ENCODE measurements around the gene SAMD4A.
"Not testable (repeated sequence)": the region's sequence is repeated elsewhere in the genome, so short reads cannot be mapped to it uniquely, and the experiment has no call there.

Gene SAMD4A

DNA sequence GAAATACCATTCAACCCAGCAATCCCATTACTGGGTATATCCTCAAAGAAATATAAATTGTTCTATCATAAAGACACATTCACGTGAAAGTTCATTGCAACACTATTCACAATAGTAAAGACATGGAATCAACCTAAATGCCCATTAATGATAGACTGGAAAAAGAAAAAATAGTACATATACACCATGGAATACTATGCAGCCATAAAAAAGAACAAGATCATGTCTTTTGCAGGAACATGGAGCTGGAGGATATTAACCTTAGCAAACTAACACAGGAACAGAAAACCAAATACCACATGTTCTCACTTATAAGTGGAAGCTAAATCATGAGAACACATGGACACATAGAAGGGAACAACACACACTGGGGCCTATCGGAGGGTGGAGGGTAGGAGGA lies 234.6 kb downstream of the SAMD4A start:
- DNase-seq (ENCODE audit: low read depth in 2 of 2), result not testable (repeated sequence)

- DNase-seq (ENCODE audit: low read depth in 2 of 2), result no peak
These were observed 236.5 kb downstream of the SAMD4A start for GRCh38 chr14:54803396-54803795.

GRCh38 chr14:54803926-54804537 lies 237.1 kb downstream of the SAMD4A start:
- no peak for DNase-seq (ENCODE audit: low read depth in 2 of 2)

GRCh38 chr14:54804538-54805041 lies 237.7 kb downstream of the SAMD4A start:
- no peak for DNase-seq (ENCODE audit: low read depth in 2 of 2)

- DNase-seq (ENCODE audit: low read depth in 2 of 2), result no peak
These were observed 238.1 kb downstream of the SAMD4A start for GRCh38 chr14:54805070-54805444.

- peak; percentile 42 to 57 for DNase-seq (ENCODE audit: low read depth in 2 of 2)
These were observed 238.8 kb downstream of the SAMD4A start for GRCh38 chr14:54805445-54806322.

DNA sequence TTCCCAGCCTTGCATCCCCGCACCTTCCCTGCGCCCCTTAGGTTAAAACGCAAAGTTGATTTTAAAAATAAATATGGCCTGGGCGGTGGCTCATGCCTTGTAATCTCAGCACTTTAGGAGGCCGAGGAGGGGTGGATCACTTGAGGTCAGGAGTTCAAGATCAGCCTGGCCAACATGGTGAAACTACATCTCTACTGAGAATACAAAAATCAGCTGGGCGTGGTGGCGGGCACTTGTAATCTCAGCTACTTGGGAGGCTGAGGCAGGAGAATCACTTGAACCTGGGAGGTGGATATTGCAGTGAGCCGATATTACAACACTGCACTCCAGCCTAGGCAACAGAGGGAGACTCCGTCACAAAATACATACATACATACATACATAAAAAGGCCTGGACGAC lies 239.7 kb downstream of the SAMD4A start:
- DNase-seq (ENCODE audit: low read depth in 2 of 2), result no peak

- DNase-seq (ENCODE audit: low read depth in 2 of 2), result no peak
These were observed 240.5 kb downstream of the SAMD4A start for GRCh38 chr14:54807428-54807827.

DNA sequence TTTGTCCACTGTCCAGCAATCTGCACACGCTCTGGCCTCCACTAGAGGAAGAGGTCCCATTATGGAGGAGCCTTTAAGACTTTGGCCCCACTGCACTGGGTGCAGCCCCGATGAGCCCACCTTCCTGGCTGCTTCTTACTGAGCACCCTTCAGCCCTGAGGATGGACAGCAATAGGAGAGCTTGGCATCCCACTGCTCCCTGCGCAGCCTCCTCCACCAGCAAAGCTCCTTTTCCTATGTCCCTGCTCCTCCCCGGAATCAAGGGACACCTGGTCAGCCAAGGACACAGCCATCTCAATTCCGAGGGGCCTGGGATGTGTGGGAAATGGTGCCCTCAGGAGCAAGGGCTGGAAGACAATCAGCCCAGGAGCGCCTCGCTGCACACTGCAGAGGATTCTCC lies 241.0 kb downstream of the SAMD4A start:
- DNase-seq (ENCODE audit: low read depth in 2 of 2), result no peak

- no peak for DNase-seq (ENCODE audit: low read depth in 2 of 2)
These were observed 241.6 kb downstream of the SAMD4A start for GRCh38 chr14:54808326-54809161.

DNA sequence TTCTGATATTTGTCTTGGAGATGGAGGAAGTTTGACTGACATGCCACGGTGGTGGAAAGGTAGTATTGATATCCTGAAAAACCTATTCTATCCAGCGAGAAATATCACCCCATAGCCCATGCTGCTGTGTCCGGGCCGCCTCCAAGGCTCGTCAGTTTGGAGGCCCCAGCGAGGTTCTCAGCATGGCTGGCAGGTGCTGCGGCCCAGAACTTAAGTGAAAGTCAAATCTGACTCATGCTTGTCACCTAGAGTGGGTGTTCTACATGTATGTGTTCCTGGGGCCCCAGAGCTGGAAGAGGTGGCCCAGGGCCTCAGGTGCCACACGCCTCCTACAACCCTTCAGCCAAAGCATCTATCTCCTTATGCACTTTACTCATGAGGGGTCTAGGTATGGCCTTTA lies 242.8 kb downstream of the SAMD4A start:
- no peak for DNase-seq (ENCODE audit: low read depth in 2 of 2)

DNA sequence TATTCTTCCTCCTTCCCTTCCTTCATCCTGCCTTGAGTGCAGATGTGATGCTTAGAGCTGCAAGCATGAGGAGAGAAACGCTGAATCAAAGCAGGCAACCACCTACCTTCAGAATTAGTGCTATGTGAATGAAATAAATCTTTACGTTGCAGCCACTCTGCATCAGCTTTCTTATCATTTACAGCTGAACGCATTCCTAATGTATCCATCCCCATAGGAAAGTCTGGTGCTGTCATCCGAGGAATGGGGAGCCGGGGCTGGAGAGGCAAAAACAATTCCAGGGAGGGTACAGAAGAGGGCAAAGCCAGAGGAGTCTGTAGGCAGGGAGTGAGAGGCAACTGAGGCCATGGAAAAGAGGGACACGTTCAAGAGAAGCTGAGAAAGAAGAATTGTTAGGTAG lies 245.7 kb downstream of the SAMD4A start:
- no peak for DNase-seq (ENCODE audit: low read depth in 2 of 2)

GRCh38 chr14:54813081-54813480 lies 246.2 kb downstream of the SAMD4A start:
- no peak for DNase-seq (ENCODE audit: low read depth in 2 of 2)

DNA sequence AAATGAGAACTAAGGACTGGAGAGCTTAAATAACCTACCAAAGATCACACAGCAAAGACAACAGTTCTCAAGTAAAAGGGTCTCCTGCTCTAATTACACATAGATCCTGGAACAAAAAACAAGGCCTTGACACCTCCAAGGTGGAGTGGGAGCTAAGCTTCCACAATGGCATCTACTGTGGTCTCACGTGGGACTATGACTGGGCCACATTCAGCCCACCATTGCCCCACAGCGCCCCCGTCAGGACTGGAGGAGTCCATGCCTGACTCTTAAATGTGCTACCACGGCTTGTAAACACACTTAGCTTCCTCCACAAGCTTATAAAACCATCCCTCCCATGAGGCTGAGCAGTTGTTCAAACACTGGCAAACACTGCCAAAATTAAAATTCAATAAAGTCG lies 247.1 kb downstream of the SAMD4A start:
- no peak for DNase-seq (ENCODE audit: low read depth in 2 of 2)

DNA sequence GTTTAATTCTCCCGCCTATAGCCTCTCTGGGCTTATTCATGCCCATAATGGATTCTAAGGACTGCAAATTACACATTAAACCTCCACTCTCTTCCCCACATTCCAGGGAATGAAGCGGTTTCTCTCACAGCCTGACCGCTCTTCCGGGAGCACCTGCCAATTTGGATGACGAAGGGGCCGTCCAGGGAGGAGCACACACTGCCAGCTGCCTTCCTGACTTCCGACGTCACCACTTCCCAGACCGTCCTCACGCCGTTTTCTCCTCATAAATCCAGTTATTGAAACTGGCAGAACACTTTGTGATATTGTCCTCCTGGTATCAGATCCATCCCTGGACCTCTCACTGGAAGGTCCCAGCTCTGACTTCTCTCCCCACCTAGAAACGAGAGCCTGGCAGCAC lies 248.1 kb downstream of the SAMD4A start:
- DNase-seq (ENCODE audit: low read depth in 2 of 2), result peak in 1 of 2 experiments; percentile 20

GRCh38 chr14:54815515-54815914 lies 248.6 kb downstream of the SAMD4A start:
- no peak for DNase-seq (ENCODE audit: low read depth in 2 of 2)

DNA sequence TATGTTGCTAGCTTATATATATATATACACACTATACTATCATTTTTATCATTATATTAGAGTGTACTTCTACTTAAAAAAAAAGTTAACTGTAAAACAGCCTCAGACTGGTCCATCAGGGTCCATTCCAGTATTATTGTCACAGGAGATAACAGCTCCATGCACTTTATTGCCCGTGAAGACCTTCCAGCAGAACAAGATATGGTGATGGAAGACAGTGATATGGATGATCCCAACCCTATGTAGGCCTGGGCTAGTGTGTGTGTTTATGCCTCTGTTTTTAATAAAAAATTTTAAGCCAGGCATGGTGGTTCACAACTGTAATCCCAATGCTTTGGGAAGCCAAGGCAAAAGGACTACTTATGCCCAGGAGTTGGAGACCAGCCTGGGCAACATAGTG lies 249.5 kb downstream of the SAMD4A start:
- no peak for DNase-seq (ENCODE audit: low read depth in 2 of 2)

- DNase-seq (ENCODE audit: low read depth in 2 of 2), result no peak
These were observed 250.6 kb downstream of the SAMD4A start for GRCh38 chr14:54817506-54817905.

- DNase-seq (ENCODE audit: low read depth in 2 of 2), result peak; percentile 42 to 54
These were observed 251.5 kb downstream of the SAMD4A start for GRCh38 chr14:54818201-54819133.

DNA sequence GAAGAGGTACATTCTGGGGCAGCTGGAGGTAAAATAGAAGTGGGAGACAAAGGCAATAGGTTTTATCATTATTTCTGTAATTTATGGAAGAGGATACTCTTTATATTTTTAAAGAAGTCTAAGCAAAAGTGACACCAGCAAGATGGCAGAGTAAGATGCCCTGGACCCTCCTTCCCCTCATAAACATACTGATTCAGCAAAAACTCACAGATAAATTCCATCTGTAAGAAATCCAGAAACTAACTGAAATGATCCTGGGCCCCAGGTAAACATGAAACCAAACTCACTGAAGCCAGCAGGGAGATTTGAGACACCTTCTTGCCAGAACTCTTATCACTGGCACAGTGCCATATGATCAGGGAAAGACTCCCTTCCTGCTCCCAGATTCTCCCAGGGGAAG lies 255.8 kb downstream of the SAMD4A start:
- no peak for DNase-seq (ENCODE audit: low read depth in 2 of 2)

All from fibroblast of skin of left quadriceps (primary cell).